Endothelial cell of umbilical vein (primary cell): Measurements from ENCODE around the gene LARGE1. TPM values are rescaled to one million over a fixed set of nuclear protein-coding genes. Genes with fewer than 3 reads are reported as not detected.

ENCODE experiments used
- BruUV-seq: library from RNA; stranded (reverse); fragments of 400-500 nt; replicated peaks from 2 replicates; lab custom pipeline; 2021; lab: Mats Ljungman, UMichigan
- CTCF ChIA-PET: fragments of 300-600, 350-600 bp; sonication (Branson Sonifier 250); formaldehyde crosslinking; loops from one replicate; lab custom pipeline; 2021; ENCODE audit warnings: antibody characterized with exemption, inconsistent platforms; lab: Charles Lee
- POLR2A ChIA-PET: fragments of 300-600, 350-600 bp; sonication (Branson Sonifier 250); formaldehyde crosslinking; loops from one replicate; lab custom pipeline; 2021; ENCODE audit warnings: antibody characterized with exemption, inconsistent platforms; lab: Charles Lee
- DNase-seq: peaks from one replicate; pipeline ENCODE4 v3.0.0-alpha.2; 2011; ENCODE audit warnings: low read depth, low spot score
- FAIRE-seq: peaks from 2 replicates; lab custom pipeline; 2011; peaks lifted over from hg19 to GRCh38; lab: Jason Lieb, UNC
- H2AFZ ChIP-seq: 2 replicates; pipeline ENCODE4 v1.6.0; 2012; ENCODE audit warnings: low read depth, low read length, control low read depth, inconsistent platforms
- H3K27ac ChIP-seq: 2 replicates; pipeline ENCODE4 v1.5.1; 2011; ENCODE audit warnings: low read depth, mild to moderate bottlenecking, control low read depth, low read length, moderate library complexity; ENCODE audit not compliant: insufficient read depth
- H3K27me3 ChIP-seq, 2 experiments: 2 replicates each; pipeline versions ENCODE4 v1.6.0 to v1.6.1; 2011; ENCODE audit warnings: low read length in 2 of 2, mixed read lengths in 1 of 2; ENCODE audit not compliant: control insufficient read depth in 2 of 2, insufficient read depth in 2 of 2
- H3K36me3 ChIP-seq, 2 experiments: 2 replicates in 1 of 2; 3 replicates in 1 of 2; pipeline ENCODE4 v1.5.1; 2011; ENCODE audit warnings: low read length in 2 of 2, mild to moderate bottlenecking in 1 of 2, moderate library complexity in 1 of 2; ENCODE audit not compliant: control insufficient read depth in 2 of 2, insufficient read depth in 2 of 2; ENCODE audit errors: extremely low read depth in 1 of 2
- H3K4me1 ChIP-seq: 3 replicates; pipeline ENCODE4 v1.5.1; 2011; ENCODE audit warnings: mild to moderate bottlenecking, low read length; ENCODE audit not compliant: control insufficient read depth, insufficient read depth; ENCODE audit errors: extremely low read depth
- H3K4me2 ChIP-seq: 2 replicates; pipeline ENCODE4 v1.6.1; 2011; ENCODE audit warnings: low read length, control low read depth, mixed read lengths; ENCODE audit not compliant: insufficient read depth
- H3K4me3 ChIP-seq, 3 experiments: fragments of 200-600 bp in 1 of 3; sonication (generic), shearing (Covaris generic) in 1 of 3; replicated peaks in 1 of 3; 2 replicates each; pipeline ENCODE4 v1.5.1; 2011 to 2016; ENCODE audit warnings: control low read depth in 3 of 3, low read length in 3 of 3, mild to moderate bottlenecking in 2 of 3, inconsistent platforms in 1 of 3, low read depth in 1 of 3, moderate library complexity in 1 of 3; ENCODE audit not compliant: insufficient read depth in 1 of 3
- H3K79me2 ChIP-seq: 2 replicates; pipeline ENCODE4 v1.6.0; 2012; ENCODE audit warnings: low read length, inconsistent platforms; ENCODE audit not compliant: control insufficient read depth, insufficient read depth
- H3K9ac ChIP-seq: replicated peaks from 2 replicates; pipeline ENCODE3; 2011; ENCODE audit warnings: low read length, control low read depth; ENCODE audit not compliant: insufficient read depth; ENCODE audit errors: extremely low read depth
- H3K9me1 ChIP-seq: replicated peaks from 3 replicates; pipeline ENCODE4 v1.6.0; 2011; ENCODE audit warnings: mild to moderate bottlenecking, low read length; ENCODE audit not compliant: control insufficient read depth, insufficient read depth; ENCODE audit errors: extremely low read depth
- H3K9me3 ChIP-seq: replicated peaks from 2 replicates; pipeline ENCODE4 v1.5.1; 2012; ENCODE audit warnings: low read length, inconsistent platforms; ENCODE audit not compliant: control insufficient read depth, insufficient read depth
- H4K20me1 ChIP-seq: replicated peaks from 2 replicates; pipeline ENCODE3; 2011; ENCODE audit warnings: mild to moderate bottlenecking, low read length; ENCODE audit not compliant: control insufficient read depth, insufficient read depth; ENCODE audit errors: extremely low read depth
- CTCF ChIP-seq, 2 donors: IDR thresholded peaks; 1 replicate in 1 of 2; 2 replicates in 1 of 2; pipeline ENCODE4 v1.5.1; 2011; ENCODE audit warnings: low read length in 2 of 2, mild to moderate bottlenecking in 2 of 2, moderate library complexity in 2 of 2, control low read depth in 1 of 2, inconsistent platforms in 1 of 2, low read depth in 1 of 2; ENCODE audit not compliant: insufficient read depth in 1 of 2; ENCODE audit errors: extremely low read depth in 1 of 2
- EZH2 ChIP-seq: IDR thresholded peaks from 2 replicates; pipeline ENCODE4 v1.6.1; 2012; ENCODE audit warnings: borderline replicate concordance, low read depth, mild to moderate bottlenecking, moderate library complexity, low read length, inconsistent platforms; ENCODE audit not compliant: severe bottlenecking
- FOS ChIP-seq: IDR thresholded peaks from 2 replicates; pipeline ENCODE4 v1.6.1; 2011; ENCODE audit warnings: mild to moderate bottlenecking, low read length, moderate library complexity, borderline replicate concordance; ENCODE audit not compliant: insufficient read depth
- GATA2 ChIP-seq: IDR thresholded peaks from 2 replicates; pipeline ENCODE4 v1.7.0; 2011; ENCODE audit warnings: low read depth, mild to moderate bottlenecking, moderate library complexity, mixed read lengths, low read length; ENCODE audit not compliant: insufficient read length, insufficient read depth
- JUN ChIP-seq: IDR thresholded peaks from 2 replicates; pipeline ENCODE4 v1.6.1; 2011; ENCODE audit warnings: borderline replicate concordance, low read depth; ENCODE audit not compliant: insufficient read length, insufficient read depth
- MAX ChIP-seq: IDR thresholded peaks from 2 replicates; pipeline ENCODE4 v1.6.1; 2011; ENCODE audit not compliant: insufficient read depth, insufficient read length
- MYC ChIP-seq: IDR thresholded peaks from one replicate; pipeline ENCODE4 v1.6.1; 2011; ENCODE audit warnings: mild to moderate bottlenecking, low read depth, low read length
- POLR2A ChIP-seq: IDR thresholded peaks from 2 replicates; pipeline ENCODE4 v1.6.1; 2012; ENCODE audit warnings: low read depth, mild to moderate bottlenecking, control low read depth, low read length
- POLR2AphosphoS5 ChIP-seq: IDR thresholded peaks from 2 replicates; pipeline ENCODE4 v1.6.1; 2012; ENCODE audit warnings: low read depth, mild to moderate bottlenecking, control low read depth, low read length, moderate library complexity; ENCODE audit not compliant: insufficient read depth
- dilution Hi-C: fragments of 300-500 bp; cut with MboI; formaldehyde crosslinking; loops from one replicate; pipeline ENCODE4 v1.15.0; 2019; ENCODE audit warnings: low sequenced_read_pairs; ENCODE audit not compliant: extremely low pct_ligation_motif_present
- intact Hi-C: fragments of 100-400 bp; cut with micrococcal nuclease; formaldehyde crosslinking; loops from one replicate; pipeline ENCODE4 v1.10.0; 2022
- polyA plus RNA-seq, 4 experiments: library from polyadenylated mRNA; depleted of rRNA in 3 of 4; stranded (reverse) in 3 of 4; unstranded in 1 of 4; fragments of >200 nt; gene quantifications; 2 replicates each; pipeline versions ENCODE4 v1.2.1 to v1.2.3, GENCODE V29; 2011 to 2012; ENCODE audit warnings: missing spikeins in 1 of 4
- total RNA-seq: library from RNA; stranded (reverse); gene quantifications from 2 replicates; pipeline ENCODE4 v1.2.3, GENCODE V29; 2021

LARGE1 gene
- total and polyA plus RNA-seq, 2 donors (not counting 3 experiments of a cell fraction or from before 2014, with no cell fraction given) = 0.95 to 4.4 TPM

- no TSS peak for BruUV-seq
- dilution Hi-C loops = no loop called here
These were observed 649.7 kb downstream of the LARGE1 start for GRCh38 chr22:33270596-33270995.

More at GRCh38 chr22:33270596-33270995, 649.7 kb downstream of the LARGE1 start:
- Histone ChIP-seq H3K27ac (no peak overlapping the region), H2AFZ (no peak overlapping the region), H3K79me2 (no peaks in the 10 kb centered on the region), H3K4me2 (no peak overlapping the region), H3K9me1 (no peaks in the 10 kb centered on the region), H3K4me1 (no peaks in the 10 kb centered on the region), H3K9ac (no peak overlapping the region), H3K36me3 (no peaks in the 10 kb centered on the region), H3K27me3 (no peaks in the 10 kb centered on the region), H3K4me3 (no peak overlapping the region), H3K9me3 (peaks cover 7% of the 10 kb centered on the region), H4K20me1 (no peaks in the 10 kb centered on the region)
- DNase-seq = no peak
- FAIRE-seq = no peak
- POLR2A ChIA-PET = no interaction called here
- CTCF ChIA-PET = no interaction called here
- intact Hi-C loops = no loop called here
- no peak for TF ChIP-seq JUN
- TF ChIP-seq EZH2 = no peak
- no peak for TF ChIP-seq GATA2
- no peak for TF ChIP-seq POLR2A
- no peak for TF ChIP-seq POLR2AphosphoS5
- no peak for TF ChIP-seq MAX
- no peak for TF ChIP-seq MYC
- TF ChIP-seq CTCF (IDR thresholded peaks at IDR 0.05; ENCODE audit: extremely low read depth in 1 of 2, insufficient read depth in 1 of 2, low read depth in 1 of 2, low read length in 2 of 2) = no peak
- TF ChIP-seq FOS = no peak
